Uterus (tissue), 4 donors: Measurements from ENCODE around the gene RBFOX1. TPM values are rescaled to one million over a fixed set of nuclear protein-coding genes. Genes with fewer than 3 reads are reported as not detected.

Experiments used
- DNase-seq, 2 donors: peaks; one replicate each; pipeline ENCODE4 v3.0.0-alpha.2; 2019 to 2020
- H3K27ac ChIP-seq, 2 donors: fragments of 200-600 bp; sonication (generic); 1 replicate in 1 of 2; 2 replicates in 1 of 2; pipeline ENCODE4 v1.5.1; 2016 to 2018
- H3K27me3 ChIP-seq, 2 donors: fragments of 200-600 bp; sonication (generic); one replicate each; pipeline ENCODE4 v1.5.1; 2018 to 2019; ENCODE audit warnings: control low read depth in 1 of 2
- H3K36me3 ChIP-seq, 2 donors: fragments of 200-600 bp; sonication (generic); one replicate each; pipeline ENCODE4 v1.5.1; 2019; ENCODE audit warnings: control low read depth in 1 of 2
- H3K4me1 ChIP-seq, 2 donors: fragments of 200-600 bp; sonication (generic); one replicate each; pipeline ENCODE4 v1.5.1; 2018 to 2019; ENCODE audit warnings: control low read depth in 1 of 2
- H3K4me3 ChIP-seq, 2 donors: fragments of 200-600 bp; sonication (generic); 1 replicate in 1 of 2; 2 replicates in 1 of 2; pipeline ENCODE4 v1.5.1; 2018 to 2019; ENCODE audit warnings: mild to moderate bottlenecking in 1 of 2
- H3K9me3 ChIP-seq, 2 donors: fragments of 200-600 bp; sonication (generic); one replicate each; pipeline ENCODE4 v1.5.1; 2019; ENCODE audit warnings: control low read depth in 1 of 2
- POLR2A ChIP-seq, 2 donors: fragments of 450-650 bp; IDR thresholded peaks; one replicate each; pipeline ENCODE4 v1.6.1; 2016; ENCODE audit warnings: antibody characterized with exemption in 2 of 2, mild to moderate bottlenecking in 1 of 2, moderate library complexity in 1 of 2
- intact Hi-C: fragments of 100-400 bp; cut with DNase I; formaldehyde crosslinking; loops from one replicate; pipeline ENCODE4 v1.15.1; 2023; ENCODE audit warnings: low total_unique reads
- total RNA-seq, 4 donors: library from RNA; depleted of rRNA in 3 of 4; stranded (reverse); fragments of >200 nt in 3 of 4; gene quantifications; one replicate each; pipeline versions ENCODE4 v1.1.0 to v1.2.4, GENCODE V29; 2014 to 2023
- TF ChIP-seq, protein P1 (sequence below), 4 experiments: fragments of 200-600 bp in 2 of 4; fragments of 450-650 bp in 2 of 4; sonication (generic) in 2 of 4; IDR thresholded peaks; one replicate each; pipeline ENCODE4 v1.5.1; 2016 to 2019; ENCODE audit warnings: antibody characterized with exemption in 4 of 4, mild to moderate bottlenecking in 2 of 4, moderate library complexity in 1 of 4
- donor health status: DM: yes; HTN: yes; CAD: no.

RBFOX1 gene
- total RNA-seq, 4 donors from 2014 or later, result 0.55 TPM; not detected in 3

DNA sequence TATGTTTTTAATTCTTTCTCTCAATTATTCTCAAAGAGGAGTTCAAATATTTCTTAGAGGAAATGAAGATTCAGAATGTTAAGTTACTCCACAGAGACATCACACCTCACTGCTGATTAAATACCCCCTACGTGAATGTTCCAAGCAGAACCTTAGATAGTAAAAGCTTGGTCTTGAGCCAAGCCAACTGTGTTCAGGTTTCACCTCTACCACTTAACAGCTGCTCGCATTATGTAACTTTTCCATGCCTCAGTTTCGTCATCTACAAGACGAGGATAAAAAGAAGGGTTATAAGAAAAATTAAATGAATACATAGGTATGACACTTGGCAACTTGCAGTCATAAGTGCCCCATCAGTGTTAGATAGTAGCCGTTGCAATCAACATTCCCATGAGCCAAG, 356.2 kb downstream of the RBFOX1 start:
- DNase-seq, result no peak
- Histone ChIP-seq H3K27ac (no peak overlapping the region), H3K36me3 (no peaks in the 10 kb centered on the region), H3K4me3 (no peak overlapping the region), H3K4me1 (no peaks in the 10 kb centered on the region), H3K27me3 (no peaks in the 10 kb centered on the region), H3K9me3 (no peaks in the 10 kb centered on the region)
- intact Hi-C loops, result no loop called here
- TF ChIP-seq, protein P1, sequence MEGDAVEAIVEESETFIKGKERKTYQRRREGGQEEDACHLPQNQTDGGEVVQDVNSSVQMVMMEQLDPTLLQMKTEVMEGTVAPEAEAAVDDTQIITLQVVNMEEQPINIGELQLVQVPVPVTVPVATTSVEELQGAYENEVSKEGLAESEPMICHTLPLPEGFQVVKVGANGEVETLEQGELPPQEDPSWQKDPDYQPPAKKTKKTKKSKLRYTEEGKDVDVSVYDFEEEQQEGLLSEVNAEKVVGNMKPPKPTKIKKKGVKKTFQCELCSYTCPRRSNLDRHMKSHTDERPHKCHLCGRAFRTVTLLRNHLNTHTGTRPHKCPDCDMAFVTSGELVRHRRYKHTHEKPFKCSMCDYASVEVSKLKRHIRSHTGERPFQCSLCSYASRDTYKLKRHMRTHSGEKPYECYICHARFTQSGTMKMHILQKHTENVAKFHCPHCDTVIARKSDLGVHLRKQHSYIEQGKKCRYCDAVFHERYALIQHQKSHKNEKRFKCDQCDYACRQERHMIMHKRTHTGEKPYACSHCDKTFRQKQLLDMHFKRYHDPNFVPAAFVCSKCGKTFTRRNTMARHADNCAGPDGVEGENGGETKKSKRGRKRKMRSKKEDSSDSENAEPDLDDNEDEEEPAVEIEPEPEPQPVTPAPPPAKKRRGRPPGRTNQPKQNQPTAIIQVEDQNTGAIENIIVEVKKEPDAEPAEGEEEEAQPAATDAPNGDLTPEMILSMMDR (IDR thresholded peaks at IDR 0.05), result no peak
- no peak for TF ChIP-seq POLR2A (IDR thresholded peaks at IDR 0.05)

DNA sequence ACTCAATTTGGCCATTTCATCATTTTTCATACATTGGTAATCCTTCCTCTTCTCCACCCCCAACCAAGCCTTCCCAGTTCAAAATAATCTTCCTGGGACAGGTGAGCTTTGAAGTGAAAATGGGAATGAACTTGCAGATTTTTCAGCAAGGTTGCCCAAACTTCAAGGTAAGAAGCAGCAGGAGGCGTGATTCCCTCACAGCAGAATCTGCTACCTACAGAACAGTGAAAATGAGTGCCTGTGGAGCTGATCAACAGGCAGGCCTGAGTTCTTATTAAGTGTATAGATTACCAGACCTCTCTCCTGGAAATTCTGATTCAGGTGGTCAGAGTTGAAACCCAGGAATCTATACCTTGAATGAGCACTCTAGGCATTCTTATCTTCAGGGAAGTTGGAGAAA, 356.6 kb downstream of the RBFOX1 start:
- intact Hi-C loops, result no loop called here
- H3K27me3 ChIP-seq, result no peaks in the 10 kb centered on the region
- H3K27ac ChIP-seq, result no peak overlapping the region
- no peaks in the 10 kb centered on the region for H3K36me3 ChIP-seq
- TF ChIP-seq, protein P1 (IDR thresholded peaks at IDR 0.05), result no peak
- no peak for TF ChIP-seq POLR2A (IDR thresholded peaks at IDR 0.05)
- H3K9me3 ChIP-seq, result no peaks in the 10 kb centered on the region
- DNase-seq, result no peak
- H3K4me1 ChIP-seq, result no peaks in the 10 kb centered on the region
- no peak overlapping the region for H3K4me3 ChIP-seq

DNA sequence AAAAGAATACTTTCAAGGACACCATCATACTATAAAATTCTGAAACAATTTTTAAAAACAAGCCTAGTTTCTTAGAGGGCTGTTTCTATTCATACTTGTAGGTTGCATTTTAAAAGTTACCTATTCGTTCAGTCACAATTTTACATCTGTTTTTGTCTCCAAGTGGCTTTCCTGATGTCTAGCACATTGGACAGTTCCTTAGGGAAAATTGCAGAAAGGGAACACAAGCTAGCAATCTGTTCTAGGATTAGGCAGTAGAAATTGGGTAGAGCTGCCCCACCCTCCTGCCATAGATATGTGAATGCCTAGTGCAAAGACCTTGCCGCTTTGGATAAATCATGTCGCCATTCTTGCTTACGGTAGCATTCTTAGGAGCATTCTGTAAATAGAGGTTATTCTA, 358.9 kb downstream of the RBFOX1 start:
- no peaks in the 10 kb centered on the region for H3K27me3 ChIP-seq
- H3K9me3 ChIP-seq, result no peaks in the 10 kb centered on the region
- H3K27ac ChIP-seq, result no peak overlapping the region
- intact Hi-C loops, result no loop called here
- no peaks in the 10 kb centered on the region for H3K36me3 ChIP-seq
- TF ChIP-seq, protein P1 (IDR thresholded peaks at IDR 0.05), result no peak
- TF ChIP-seq POLR2A (IDR thresholded peaks at IDR 0.05), result no peak
- no peak overlapping the region for H3K4me3 ChIP-seq
- no peak for DNase-seq
- H3K4me1 ChIP-seq, result no peaks in the 10 kb centered on the region

DNA sequence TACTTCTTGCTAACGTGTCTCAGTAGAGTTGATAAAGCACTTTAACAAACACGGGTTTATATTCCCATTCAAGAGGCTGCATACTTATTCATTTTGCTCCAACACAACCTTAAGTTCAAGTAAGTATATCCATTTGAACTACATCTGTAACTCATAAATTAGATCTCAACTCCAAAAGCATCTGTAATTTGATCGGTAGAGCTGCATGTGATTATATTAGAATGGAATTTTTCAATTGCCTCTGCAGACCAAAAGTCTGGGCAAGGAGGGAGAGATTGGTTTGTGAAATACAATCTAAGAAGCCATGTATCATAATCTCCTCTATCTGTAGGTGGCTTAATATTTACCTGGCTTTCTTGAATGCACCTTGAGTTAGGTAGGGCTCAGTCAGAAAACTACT, 371.0 kb downstream of the RBFOX1 start:
- Histone ChIP-seq H3K36me3 (no peaks in the 10 kb centered on the region), H3K4me1 (no peaks in the 10 kb centered on the region), H3K9me3 (no peaks in the 10 kb centered on the region), H3K27ac (no peak overlapping the region), H3K27me3 (no peaks in the 10 kb centered on the region), H3K4me3 (no peak overlapping the region)
- intact Hi-C loops, result no loop called here
- DNase-seq, result no peak
- TF ChIP-seq, protein P1 (IDR thresholded peaks at IDR 0.05), result no peak
- no peak for TF ChIP-seq POLR2A (IDR thresholded peaks at IDR 0.05)

DNA sequence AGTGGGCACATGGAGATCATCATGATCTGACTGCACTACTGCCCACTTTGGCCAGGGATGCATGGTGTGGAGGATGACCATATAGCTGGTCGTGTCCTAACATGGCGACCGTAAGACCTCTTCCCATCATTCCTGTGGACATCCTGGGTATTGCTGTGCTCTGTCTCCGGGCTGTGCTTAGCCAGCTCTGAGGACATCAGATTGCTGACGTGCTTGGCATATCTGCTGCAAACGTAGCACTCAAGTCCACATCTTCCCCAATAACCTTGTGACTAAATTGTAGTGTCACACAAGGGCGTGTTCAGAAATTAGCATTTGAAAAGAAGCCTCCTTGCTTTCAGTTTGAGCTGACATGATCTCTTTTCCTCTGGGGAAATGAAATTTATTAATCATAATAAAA, 373.2 kb downstream of the RBFOX1 start:
- H3K4me1 ChIP-seq, result no peaks in the 10 kb centered on the region
- intact Hi-C loops, result no loop called here
- DNase-seq, result no peak
- no peaks in the 10 kb centered on the region for H3K9me3 ChIP-seq
- no peak for TF ChIP-seq POLR2A (IDR thresholded peaks at IDR 0.05)
- TF ChIP-seq, protein P1 (IDR thresholded peaks at IDR 0.05), result no peak
- H3K36me3 ChIP-seq, result no peaks in the 10 kb centered on the region
- no peaks in the 10 kb centered on the region for H3K27me3 ChIP-seq
- H3K4me3 ChIP-seq, result no peak overlapping the region
- H3K27ac ChIP-seq, result no peak overlapping the region
